ENCODE measurements around the gene GRWD1. TPM values are rescaled to one million over a fixed set of nuclear protein-coding genes. Genes with fewer than 3 reads are reported as not detected.

Gene GRWD1
- total and polyA plus RNA-seq, 2 of the 13 experiments (the other 11 are each of a cell fraction or from before 2014, with no cell fraction given): 10.8 to 46.6 TPM

GRCh38 chr19:48433337-48433736, 12.4 kb upstream of the GRWD1 start (continued):
- no peak for TF ChIP-seq ZGPAT (CRISPR knock-in tag; IDR thresholded peaks at IDR 0.05)
- TF ChIP-seq ZNF253 (CRISPR knock-in tag; IDR thresholded peaks at IDR 0.05; ENCODE audit: borderline replicate concordance): no peak

- no peaks in the 10 kb centered on the region for H3K79me2 ChIP-seq (ENCODE audit: insufficient read depth, low read length)
- H3K27me3 ChIP-seq (ENCODE audit: control insufficient read depth in 1 of 2, insufficient read depth in 2 of 2, low read length in 2 of 2): no peaks in the 10 kb centered on the region
- ATAC-seq (no peak), FAIRE-seq (no peak), DNase-seq (ENCODE audit: low spot score) (no peak)
- H3K4me3 ChIP-seq (replicated peaks in 1 of 3; ENCODE audit: insufficient read depth in 1 of 3, low read depth in 2 of 3, low read length in 3 of 3): no peak overlapping the region
- intact Hi-C loops (cut with micrococcal nuclease; ENCODE audit: unreplicated experiment) (no loop called here), in situ Hi-C loops (cut with HindIII; ENCODE audit: extremely low pct_ligation_motif_present, low pct_unique_long_range_greater_than_20kb) (no loop called here)
- no peak overlapping the region for H3K4me2 ChIP-seq (ENCODE audit: low read depth, low read length)
- H4K20me1 ChIP-seq (ENCODE audit: insufficient read depth, low read length): no peaks in the 10 kb centered on the region
- POLR2A ChIA-PET: no interaction called here
- TF ChIP-seq RFX3 (CRISPR knock-in tag; IDR thresholded peaks at IDR 0.05) (no peak), ZMYM3 (CRISPR knock-in tag; IDR thresholded peaks at IDR 0.05) (0 out of 2 replicates have a peak, but pooled peaks have one; percentile 15)
- no TSS peak for BruUV-seq (replicated peaks)
- no peak overlapping the region for H2AFZ ChIP-seq (ENCODE audit: low read length)
- WGBS (ENCODE audit: low lambda C conversion rate): 59% methylated on average over 5 of the region's 5 CpGs
- no peaks in the 10 kb centered on the region for H3K9me3 ChIP-seq (ENCODE audit: low read length)
- no peaks in the 10 kb centered on the region for H3K36me3 ChIP-seq (replicated peaks in 1 of 2; ENCODE audit: control insufficient read depth in 1 of 2, insufficient read depth in 2 of 2, low read length in 2 of 2)
- no peak overlapping the region for H3K9ac ChIP-seq (ENCODE audit: insufficient read depth, low read depth, low read length)
- H3K27ac ChIP-seq (ENCODE audit: extremely low read length, insufficient read depth, low read length): no peak overlapping the region
- CTCF ChIA-PET (ENCODE audit: low intra/inter-chr PET ratio, low total read pairs): no interaction called here
- no peaks in the 10 kb centered on the region for H3K4me1 ChIP-seq (ENCODE audit: insufficient read depth, low read length)
Measured at GRCh38 chr19:48436586-48436985, 9.2 kb upstream of the GRWD1 start.

GRCh38 chr19:48441360-48442050, 4.3 kb upstream of the GRWD1 start:
- Histone ChIP-seq H3K4me2 (ENCODE audit: low read depth, low read length) (no peak overlapping the region), H3K27me3 (ENCODE audit: control insufficient read depth in 1 of 2, insufficient read depth in 2 of 2, low read length in 2 of 2) (no peaks in the 10 kb centered on the region; a peak in 1 of 5 replicates), H3K79me2 (ENCODE audit: insufficient read depth, low read length) (peaks cover 6% of the 10 kb centered on the region), H2AFZ (ENCODE audit: low read length) (no peak overlapping the region), H4K20me1 (ENCODE audit: insufficient read depth, low read length) (no peaks in the 10 kb centered on the region), H3K4me3 (replicated peaks in 1 of 3; ENCODE audit: insufficient read depth in 1 of 3, low read depth in 2 of 3, low read length in 3 of 3) (no peak overlapping the region), H3K36me3 (replicated peaks in 1 of 2; ENCODE audit: control insufficient read depth in 1 of 2, insufficient read depth in 2 of 2, low read length in 2 of 2) (no peaks in the 10 kb centered on the region), H3K4me1 (ENCODE audit: insufficient read depth, low read length) (peaks cover 2% of the 10 kb centered on the region; the same call in 1 of the 2 replicates), H3K27ac (ENCODE audit: extremely low read length, insufficient read depth, low read length) (no peak overlapping the region), H3K9ac (ENCODE audit: insufficient read depth, low read depth, low read length) (no peak overlapping the region), H3K9me3 (ENCODE audit: low read length) (no peaks in the 10 kb centered on the region)
- no peak for FAIRE-seq
- BruUV-seq (replicated peaks): no TSS peak
- intact Hi-C loops (cut with micrococcal nuclease; ENCODE audit: unreplicated experiment) (loop anchor here (10.0 kb wide), 1 partner anchor 87 kb away; no protein-coding TSS in a partner anchor), in situ Hi-C loops (cut with HindIII; ENCODE audit: extremely low pct_ligation_motif_present, low pct_unique_long_range_greater_than_20kb) (no loop called here)
- ChIA-PET CTCF (ENCODE audit: low intra/inter-chr PET ratio, low total read pairs) (no interaction called here), POLR2A (no interaction called here)
- ATAC-seq: no peak
- no peak for DNase-seq (ENCODE audit: low spot score)
- 93% methylated on average over 10 of the region's 20 CpGs for WGBS (ENCODE audit: low lambda C conversion rate)
- TF ChIP-seq ZMYM3 (CRISPR knock-in tag; IDR thresholded peaks at IDR 0.05): peak; percentile 54; the same call in 1 of the 2 replicates
- peak; percentile 87 for TF ChIP-seq ZNF629 (CRISPR knock-in tag; conservative IDR thresholded peaks at IDR 0.05)
- no peak for TF ChIP-seq ZNF331 (CRISPR knock-in tag; IDR thresholded peaks at IDR 0.05)

Measured in HepG2 (cell line).